GM23338 (cell line): Measurements from ENCODE around the gene ST8SIA1. TPM values are rescaled to one million over a fixed set of nuclear protein-coding genes. Genes with fewer than 3 reads are reported as not detected.

Experiments used
- ATAC-seq: fragments of 200-7000 bp; cut with Tn5 transposase; 3 replicates; pipeline ENCODE4 v1.9.1; 2020
- DNase-seq: peaks from one replicate; pipeline ENCODE4 v3.0.0-alpha.2; 2015; ENCODE audit warnings: low spot score
- H2AFZ ChIP-seq: fragments of 200-600 bp; sonication (generic); 2 replicates; pipeline ENCODE4 v1.8.0; 2016; ENCODE audit warnings: antibody characterized with exemption, mild to moderate bottlenecking, moderate library complexity
- H3F3A ChIP-seq: fragments of 200-600 bp; sonication (generic); replicated peaks from 2 replicates; pipeline ENCODE4 v1.8.0; 2017; ENCODE audit warnings: antibody characterized with exemption, mixed run types, low read depth
- H3K27ac ChIP-seq: fragments of 200-600 bp; sonication (generic); 2 replicates; pipeline ENCODE4 v1.6.1; 2016; ENCODE audit warnings: low read depth
- H3K27me3 ChIP-seq: fragments of 200-600 bp; sonication (generic); 2 replicates; pipeline ENCODE4 v1.8.0; 2016; ENCODE audit warnings: mild to moderate bottlenecking, mixed run types, moderate library complexity; ENCODE audit not compliant: insufficient read depth
- H3K36me3 ChIP-seq: fragments of 200-600 bp; sonication (generic); 2 replicates; pipeline ENCODE4 v1.8.0; 2016; ENCODE audit warnings: mild to moderate bottlenecking; ENCODE audit not compliant: insufficient read depth
- H3K4me1 ChIP-seq: fragments of 200-600 bp; sonication (generic); 2 replicates; pipeline ENCODE4 v1.8.0; 2016; ENCODE audit warnings: mild to moderate bottlenecking, moderate library complexity; ENCODE audit not compliant: insufficient read depth
- H3K4me2 ChIP-seq: fragments of 200-600 bp; sonication (generic); 2 replicates; pipeline ENCODE4 v1.7.1; 2017; ENCODE audit warnings: mixed run types
- H3K4me3 ChIP-seq: fragments of 200-600 bp; sonication (generic); 2 replicates; pipeline ENCODE4 v1.6.1; 2016; ENCODE audit warnings: mixed run types
- H3K79me2 ChIP-seq: fragments of 200-600 bp; sonication (generic); replicated peaks from 2 replicates; pipeline ENCODE4 v1.8.0; 2017; ENCODE audit warnings: mild to moderate bottlenecking; ENCODE audit not compliant: insufficient read depth
- H3K9me2 ChIP-seq: fragments of 200-600 bp; sonication (generic); 2 replicates; pipeline ENCODE4 v1.8.0; 2017; ENCODE audit not compliant: insufficient read depth
- H4K20me1 ChIP-seq: fragments of 200-600 bp; sonication (generic); replicated peaks from 2 replicates; pipeline ENCODE4 v1.8.0; 2017; ENCODE audit warnings: mild to moderate bottlenecking; ENCODE audit not compliant: insufficient read depth
- H3K27ac Mint-ChIP-seq: 2 replicates; pipeline ENCODE4 v1.8.0; 2020; ENCODE audit warnings: inconsistent platforms, mild to moderate bottlenecking, moderate library complexity, mixed read lengths
- H3K27me3 Mint-ChIP-seq: 3 replicates; pipeline ENCODE4 v1.8.0; 2022; ENCODE audit warnings: low read depth, mild to moderate bottlenecking, moderate library complexity, mixed read lengths, inconsistent platforms; ENCODE audit not compliant: insufficient read depth, poor library complexity
- H3K36me3 Mint-ChIP-seq: 3 replicates; pipeline ENCODE4 v1.8.0; 2021; ENCODE audit warnings: low read depth, mild to moderate bottlenecking, inconsistent platforms, moderate library complexity, mixed read lengths
- H3K4me1 Mint-ChIP-seq: 3 replicates; pipeline ENCODE4 v1.8.0; 2020; ENCODE audit warnings: mild to moderate bottlenecking, inconsistent platforms, mixed read lengths
- H3K4me3 Mint-ChIP-seq: 3 replicates; pipeline ENCODE4 v1.8.0; 2021; ENCODE audit warnings: moderate library complexity, mild to moderate bottlenecking, inconsistent platforms, mixed read lengths
- H3K9me3 Mint-ChIP-seq: 3 replicates; pipeline ENCODE4 v1.8.0; 2020; ENCODE audit warnings: moderate library complexity, mild to moderate bottlenecking, inconsistent platforms, mixed read lengths
- CREB1 ChIP-seq: fragments of 250-450 bp; sonication (Bioruptor Pico); IDR thresholded peaks from 2 replicates; pipeline ENCODE4 v1.5.0; 2020; ENCODE audit warnings: low read depth, mild to moderate bottlenecking, moderate library complexity
- ETS1 ChIP-seq: IDR thresholded peaks from 2 replicates; pipeline ENCODE4 v1.6.1; 2016; ENCODE audit warnings: antibody characterized with exemption
- EZH2phosphoT487 ChIP-seq: fragments of 200-600 bp; sonication (generic); IDR thresholded peaks from one replicate; pipeline ENCODE4 v1.8.1; 2018; ENCODE audit warnings: antibody characterized with exemption; ENCODE audit not compliant: unreplicated experiment
- POLR2AphosphoS5 ChIP-seq: IDR thresholded peaks from 2 replicates; pipeline ENCODE4 v1.6.1; 2016; ENCODE audit warnings: antibody characterized with exemption, low read depth
- REST ChIP-seq: IDR thresholded peaks from one replicate; pipeline ENCODE4 v1.6.1; 2018; ENCODE audit warnings: antibody characterized with exemption; ENCODE audit not compliant: unreplicated experiment
- ZNF462 ChIP-seq: fragments of 250-450 bp; sonication (Bioruptor Pico); IDR thresholded peaks from 2 replicates; pipeline ENCODE4 v1.5.0; 2020; ENCODE audit warnings: mild to moderate bottlenecking, moderate library complexity
- polyA plus RNA-seq: library from polyadenylated mRNA; unstranded; fragments of >200 nt; fragmentation: Nextera tagmentation; extraction: Ambion mirVana; gene quantifications from 2 replicates; pipeline ENCODE4 v1.2.1, GENCODE V29; 2016
- total RNA-seq: library from RNA; depleted of rRNA; stranded (reverse); fragments of >200 nt; shearing (Covaris generic); gene quantifications from 2 replicates; pipeline ENCODE4 v1.2.3, GENCODE V29; 2014

Gene ST8SIA1
- total and polyA plus RNA-seq, 2 experiments from 2014 or later: 2.5 to 5.1 TPM

- TF ChIP-seq REST (no peak), ETS1 (no peak)
These were observed 103.4 kb downstream of the ST8SIA1 start (continued) for GRCh38 chr12:22231078-22231477.

GRCh38 chr12:22230280-22230794 is 104.2 kb downstream of the ST8SIA1 start:
- Mint-ChIP-seq H3K4me1 (peaks cover 18% of the 10 kb centered on the region), H3K36me3 (no peaks in the 10 kb centered on the region), H3K9me3 (no peaks in the 10 kb centered on the region), H3K4me3 (no peak overlapping the region), H3K27ac (no peak overlapping the region), H3K27me3 (peaks cover 4% of the 10 kb centered on the region)
- Histone ChIP-seq H3F3A (no peaks in the 10 kb centered on the region), H3K27me3 (no peaks in the 10 kb centered on the region), H3K36me3 (no peaks in the 10 kb centered on the region), H3K4me3 (no peak overlapping the region), H3K4me2 (no peak overlapping the region), H3K27ac (no peak overlapping the region), H2AFZ (no peak overlapping the region), H3K79me2 (no peaks in the 10 kb centered on the region), H3K9me2 (no peaks in the 10 kb centered on the region), H3K4me1 (peaks cover 13% of the 10 kb centered on the region), H4K20me1 (no peaks in the 10 kb centered on the region)
- DNase-seq (no peak), ATAC-seq (no peak)
- TF ChIP-seq EZH2phosphoT487: no peak

- H3K4me2 ChIP-seq: no peak overlapping the region
- no peaks in the 10 kb centered on the region for H3F3A ChIP-seq
- no peak for DNase-seq
- no peak overlapping the region for H3K4me3 ChIP-seq
- H2AFZ ChIP-seq: no peak overlapping the region
- no peaks in the 10 kb centered on the region for H3K9me3 Mint-ChIP-seq
- H3K79me2 ChIP-seq: no peaks in the 10 kb centered on the region
- peaks cover 23% of the 10 kb centered on the region for H3K4me1 Mint-ChIP-seq
- no peaks in the 10 kb centered on the region for H3K27me3 ChIP-seq
- H3K36me3 Mint-ChIP-seq: no peaks in the 10 kb centered on the region
- H3K27me3 Mint-ChIP-seq: peaks cover 4% of the 10 kb centered on the region
- H4K20me1 ChIP-seq: no peaks in the 10 kb centered on the region
- peaks cover 17% of the 10 kb centered on the region for H3K4me1 ChIP-seq
- no peak overlapping the region for H3K4me3 Mint-ChIP-seq
- H3K9me2 ChIP-seq: no peaks in the 10 kb centered on the region
- no peak overlapping the region for H3K27ac ChIP-seq
- H3K36me3 ChIP-seq: no peaks in the 10 kb centered on the region
- no peak overlapping the region for H3K27ac Mint-ChIP-seq
- no peak for ATAC-seq
- TF ChIP-seq CREB1 (CRISPR knock-in tag) (no peak), ZNF462 (CRISPR knock-in tag) (no peak), ETS1 (no peak), POLR2AphosphoS5 (no peak)
These were observed 104.7 kb downstream of the ST8SIA1 start for GRCh38 chr12:22229652-22230279.
